Liver (tissue), 9 donors: Measurements from ENCODE around the gene USP6NL. TPM values are rescaled to one million over a fixed set of nuclear protein-coding genes. Genes with fewer than 3 reads are reported as not detected.
A peak's percentile ranks its signal among the peaks of the same experiment; 100 is the strongest.

ENCODE experiments used
- DNase-seq: peaks from one replicate; pipeline ENCODE4 v3.0.0-alpha.2; 2017; ENCODE audit warnings: low spot score
- H3K27ac ChIP-seq, 2 donors: one replicate each; pipeline ENCODE4 v1.7.0; 2013; ENCODE audit warnings: inconsistent platforms in 2 of 2, low read length in 2 of 2, control low read depth in 1 of 2, low read depth in 1 of 2, mild to moderate bottlenecking in 1 of 2
- H3K27me3 ChIP-seq, 4 donors: one replicate each; pipeline versions ENCODE4 v1.6.1 to v1.7.0; 2013; ENCODE audit warnings: low read length in 3 of 4, inconsistent platforms in 1 of 4, mild to moderate bottlenecking in 1 of 4, moderate library complexity in 1 of 4; ENCODE audit not compliant: control insufficient read depth in 4 of 4, insufficient read depth in 4 of 4
- H3K36me3 ChIP-seq, 4 donors: one replicate each; pipeline versions ENCODE4 v1.6.1 to v1.7.0; 2013; ENCODE audit warnings: low read length in 3 of 4, mild to moderate bottlenecking in 3 of 4, low read depth in 1 of 4, moderate library complexity in 1 of 4; ENCODE audit not compliant: control insufficient read depth in 4 of 4, insufficient read depth in 3 of 4
- H3K4me1 ChIP-seq, 4 donors: one replicate each; pipeline versions ENCODE4 v1.6.1 to v1.7.0; 2013; ENCODE audit warnings: low read length in 3 of 4, mild to moderate bottlenecking in 3 of 4, moderate library complexity in 1 of 4; ENCODE audit not compliant: control insufficient read depth in 4 of 4, insufficient read depth in 4 of 4
- H3K4me3 ChIP-seq, 3 donors: one replicate each; pipeline versions ENCODE4 v1.6.1 to v1.7.0; 2013; ENCODE audit warnings: low read length in 3 of 3, control low read depth in 1 of 3, low read depth in 1 of 3, mild to moderate bottlenecking in 1 of 3
- H3K9ac ChIP-seq, 2 donors: one replicate each; pipeline ENCODE4 v1.7.0; 2013; ENCODE audit warnings: low read length in 2 of 2, mild to moderate bottlenecking in 2 of 2, moderate library complexity in 2 of 2, control low read depth in 1 of 2, low read depth in 1 of 2
- H3K9me3 ChIP-seq, 4 donors: one replicate each; pipeline versions ENCODE4 v1.6.1 to v1.7.0; 2013; ENCODE audit warnings: low read length in 3 of 4; ENCODE audit not compliant: control insufficient read depth in 4 of 4
- FOXA1 ChIP-seq: IDR thresholded peaks from 2 replicates; pipeline ENCODE4 v1.6.1; 2016; ENCODE audit warnings: antibody characterized with exemption
- FOXA2 ChIP-seq: IDR thresholded peaks from 2 replicates; pipeline ENCODE4 v1.6.1; 2016; ENCODE audit warnings: antibody characterized with exemption
- GABPA ChIP-seq, 2 donors: IDR thresholded peaks in 1 of 2; conservative IDR thresholded peaks in 1 of 2; 2 replicates each; pipeline ENCODE4 v1.6.1; 2016; ENCODE audit warnings: antibody characterized with exemption in 2 of 2, mild to moderate bottlenecking in 1 of 2, moderate library complexity in 1 of 2
- HNF4A ChIP-seq, 2 donors: conservative IDR thresholded peaks; 2 replicates each; pipeline ENCODE4 v1.6.1; 2016; ENCODE audit warnings: antibody characterized with exemption in 2 of 2, mild to moderate bottlenecking in 2 of 2
- HNF4G ChIP-seq: IDR thresholded peaks from 2 replicates; pipeline ENCODE4 v1.6.1; 2016; ENCODE audit warnings: antibody characterized with exemption
- JUND ChIP-seq, 2 donors: IDR thresholded peaks; 2 replicates each; pipeline ENCODE4 v1.6.1; 2016; ENCODE audit warnings: antibody characterized with exemption in 2 of 2
- NR2F2 ChIP-seq: IDR thresholded peaks from 2 replicates; pipeline ENCODE4 v1.6.1; 2016; ENCODE audit warnings: antibody characterized with exemption
- RAD21 ChIP-seq, 2 donors: IDR thresholded peaks; 2 replicates each; pipeline ENCODE4 v1.6.1; 2016; ENCODE audit warnings: antibody characterized with exemption in 2 of 2, mild to moderate bottlenecking in 2 of 2
- RXRA ChIP-seq, 2 donors: IDR thresholded peaks; 2 replicates each; pipeline ENCODE4 v1.6.1; 2017 to 2018; ENCODE audit warnings: antibody characterized with exemption in 2 of 2, mild to moderate bottlenecking in 1 of 2
- SP1 ChIP-seq: IDR thresholded peaks from 2 replicates; pipeline ENCODE4 v1.6.1; 2018; ENCODE audit warnings: antibody characterized with exemption, mild to moderate bottlenecking
- TAF1 ChIP-seq: conservative IDR thresholded peaks from 2 replicates; pipeline ENCODE4 v1.6.1; 2016; ENCODE audit warnings: antibody characterized with exemption, mild to moderate bottlenecking
- YY1 ChIP-seq: IDR thresholded peaks from 2 replicates; pipeline ENCODE4 v1.6.1; 2016; ENCODE audit warnings: antibody characterized with exemption, mild to moderate bottlenecking
- WGBS: extraction: QIAGEN DNeasy Blood & Tissue Kit; methylation state at CpG from one replicate; pipeline ENCODE4 v1.1.7; 2013; 5-methylcytosine and 5-hydroxymethylcytosine counted together
- polyA plus RNA-seq, 2 donors: library from polyadenylated mRNA; stranded (reverse) in 1 of 2; unstranded in 1 of 2; fragments of 200-250 nt in 1 of 2; fragments of >200 nt in 1 of 2; fragmentation: Nextera tagmentation in 1 of 2; extraction: Ambion mirVana in 1 of 2; gene quantifications; one replicate each; pipeline versions ENCODE4 v1.2.1 to v1.2.3, GENCODE V29; 2013 to 2015
- total RNA-seq, 2 donors: library from RNA; depleted of rRNA; stranded (reverse); fragments of >200 nt; gene quantifications; one replicate each; pipeline ENCODE4 v1.2.3, GENCODE V29; 2014
- TF ChIP-seq, protein P1 (sequence below): IDR thresholded peaks from 2 replicates; pipeline ENCODE4 v1.6.1; 2016; ENCODE audit warnings: antibody characterized with exemption
- TF ChIP-seq, protein P2 (sequence below): IDR thresholded peaks from 2 replicates; pipeline ENCODE4 v1.6.1; 2016; ENCODE audit warnings: antibody characterized with exemption
- TF ChIP-seq, protein P3 (sequence below): fragments of 150-350 bp; IDR thresholded peaks from 2 replicates; pipeline ENCODE4 v1.5.1; 2017; ENCODE audit warnings: improper control_type of control experiment, low read depth, low read length; ENCODE audit not compliant: missing input control
- TF ChIP-seq, protein P4 (sequence below): IDR thresholded peaks from 2 replicates; pipeline ENCODE4 v1.6.1; 2016; ENCODE audit warnings: antibody characterized with exemption, mild to moderate bottlenecking
- TF ChIP-seq, protein P5 (sequence below): IDR thresholded peaks from 2 replicates; pipeline ENCODE4 v1.6.1; 2016; ENCODE audit warnings: antibody characterized with exemption
- donor health status: healthy.
- donor health status: healthy.
- donor health status: healthy.
- donor health status: healthy.
- donor health status: healthy.

Gene USP6NL
- total and polyA plus RNA-seq, 4 donors, result 3.8 to 15.0 (median 10.2) TPM

DNA sequence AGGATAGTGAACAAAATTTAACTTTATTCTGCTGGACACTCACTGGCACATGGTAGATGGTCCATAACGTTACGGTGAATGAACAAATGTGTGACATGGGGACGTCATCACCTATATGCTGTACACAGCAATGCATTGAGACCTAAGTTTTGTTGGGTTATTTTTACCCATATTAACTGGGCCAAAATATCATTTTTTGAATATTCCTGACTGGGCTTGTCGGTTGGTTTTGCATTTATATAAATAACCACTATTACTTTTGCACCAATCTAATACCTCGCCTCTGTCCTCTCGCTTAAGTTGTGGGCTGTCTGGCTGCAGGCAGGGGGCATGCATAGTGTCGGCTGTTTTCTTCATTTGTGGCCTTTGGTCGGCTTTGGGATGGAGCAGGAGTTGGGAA lies 161.7 kb downstream of the USP6NL start (continued):
- TF ChIP-seq FOXA2, result no peak
- TF ChIP-seq RAD21 (IDR thresholded peaks at IDR 0.05), result no peak
- no peak for TF ChIP-seq NR2F2
- no peak for TF ChIP-seq JUND (IDR thresholded peaks at IDR 0.05)
- TF ChIP-seq TAF1, result no peak
- TF ChIP-seq FOXA1, result no peak
- no peak for TF ChIP-seq GABPA (IDR thresholded peaks at IDR 0.05 in 1 of 2, conservative IDR thresholded peaks at IDR 0.05 in 1 of 2)
- TF ChIP-seq SP1, result no peak

DNA sequence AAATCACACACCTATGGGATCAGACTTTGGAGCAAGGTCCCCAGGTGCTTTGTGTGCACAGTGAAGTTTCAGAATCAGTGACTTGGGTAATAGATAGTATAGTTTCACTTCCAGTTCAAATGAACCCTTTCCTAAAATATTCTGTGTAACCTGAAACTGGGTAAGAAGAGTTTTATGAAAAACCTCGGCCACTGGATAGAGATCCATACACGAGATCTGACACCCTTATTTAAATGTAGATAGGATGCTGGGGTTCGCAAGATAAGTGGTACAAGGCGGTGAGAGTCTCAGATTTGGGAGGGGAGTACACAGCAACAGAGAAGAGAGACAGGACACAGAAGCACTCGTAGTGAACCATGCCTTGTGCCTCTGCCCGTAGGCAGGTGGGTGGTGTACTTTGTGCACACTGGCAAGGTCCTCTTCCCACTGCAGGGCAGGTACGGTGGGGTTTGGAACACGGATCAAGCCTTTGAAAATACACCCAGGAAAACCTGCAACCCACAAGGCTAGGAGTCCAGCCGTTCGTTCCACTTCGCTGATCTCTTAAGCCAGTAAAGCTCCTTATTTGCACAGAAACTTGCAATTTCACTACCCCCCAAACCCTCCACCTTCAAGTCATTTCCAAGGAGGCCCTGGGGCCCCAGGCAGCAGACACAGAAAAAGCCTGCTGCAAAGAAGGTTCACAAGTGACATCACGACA lies 162.8 kb downstream of the USP6NL start:
- no peak for DNase-seq
- Histone ChIP-seq H3K4me3 (no peak overlapping the region), H3K9me3 (no peaks in the 10 kb centered on the region), H3K4me1 (no peaks in the 10 kb centered on the region), H3K27ac (no peak overlapping the region), H3K36me3 (no peaks in the 10 kb centered on the region), H3K9ac (no peak overlapping the region), H3K27me3 (no peaks in the 10 kb centered on the region)
- 62% methylated on average over 12 of the region's 12 CpGs for WGBS
- TF ChIP-seq, protein P1, sequence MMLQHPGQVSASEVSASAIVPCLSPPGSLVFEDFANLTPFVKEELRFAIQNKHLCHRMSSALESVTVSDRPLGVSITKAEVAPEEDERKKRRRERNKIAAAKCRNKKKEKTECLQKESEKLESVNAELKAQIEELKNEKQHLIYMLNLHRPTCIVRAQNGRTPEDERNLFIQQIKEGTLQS, result no peak
- peak in 1 of 2 donors; percentile 14 for TF ChIP-seq HNF4A (conservative IDR thresholded peaks at IDR 0.05)

DNA sequence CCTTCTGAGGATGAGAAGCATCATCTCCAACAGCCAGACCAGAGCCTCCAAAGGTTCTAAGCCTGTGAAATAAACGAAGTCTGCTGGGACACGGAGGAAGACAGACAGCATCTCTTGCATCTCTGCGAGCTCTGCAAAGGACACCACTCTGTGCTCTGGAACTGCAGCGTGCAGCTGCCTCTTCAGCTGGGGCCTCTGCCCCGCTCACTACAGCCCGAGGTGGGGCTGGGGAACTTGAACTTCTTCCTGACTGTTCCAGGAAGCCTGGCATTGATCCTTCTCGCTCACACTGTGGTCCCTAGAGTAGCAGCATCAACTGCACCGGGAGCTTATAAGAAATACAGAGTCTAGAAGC lies 163.3 kb downstream of the USP6NL start:
- no peaks in the 10 kb centered on the region for H3K4me1 ChIP-seq
- DNase-seq, result no peak
- H3K4me3 ChIP-seq, result no peak overlapping the region
- H3K27me3 ChIP-seq, result no peaks in the 10 kb centered on the region
- no peaks in the 10 kb centered on the region for H3K36me3 ChIP-seq
- no peak overlapping the region for H3K9ac ChIP-seq
- no peak for TF ChIP-seq RXRA (IDR thresholded peaks at IDR 0.05)
- TF ChIP-seq, protein P1, result no peak
- no peak for TF ChIP-seq HNF4A (conservative IDR thresholded peaks at IDR 0.05)
- TF ChIP-seq RAD21 (IDR thresholded peaks at IDR 0.05), result no peak
- no peak for TF ChIP-seq JUND (IDR thresholded peaks at IDR 0.05)
- H3K9me3 ChIP-seq, result no peaks in the 10 kb centered on the region
- WGBS, result 61% methylated on average over 8 of the region's 8 CpGs
- H3K27ac ChIP-seq, result no peak overlapping the region

DNA sequence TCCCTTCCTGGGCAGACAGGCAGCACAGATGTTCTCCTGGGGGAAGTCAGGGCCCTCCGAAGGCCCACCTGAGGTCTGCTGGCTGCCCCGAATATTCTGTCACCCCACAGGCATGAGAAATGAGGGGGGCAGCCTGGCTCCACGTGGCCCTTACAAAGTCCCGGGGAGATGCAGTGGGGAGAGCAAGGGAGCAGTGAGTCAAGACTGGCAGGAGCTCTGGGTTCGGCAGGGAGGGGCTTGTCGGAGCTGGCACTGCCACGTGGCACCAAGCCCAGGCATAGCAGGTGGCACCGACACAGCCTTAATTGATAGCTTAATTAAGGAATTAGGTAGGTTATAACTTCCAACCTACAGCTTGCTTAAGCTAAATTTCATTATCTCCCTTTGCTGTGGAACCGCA lies 163.9 kb downstream of the USP6NL start:
- H3K9ac ChIP-seq, result no peak overlapping the region
- H3K9me3 ChIP-seq, result no peaks in the 10 kb centered on the region
- H3K4me3 ChIP-seq, result no peak overlapping the region
- H3K4me1 ChIP-seq, result no peaks in the 10 kb centered on the region
- no peak for DNase-seq
- no peak overlapping the region for H3K27ac ChIP-seq
- WGBS, result 82% methylated on average over 9 of the region's 9 CpGs
- no peaks in the 10 kb centered on the region for H3K36me3 ChIP-seq
- no peaks in the 10 kb centered on the region for H3K27me3 ChIP-seq
- TF ChIP-seq, protein P2, sequence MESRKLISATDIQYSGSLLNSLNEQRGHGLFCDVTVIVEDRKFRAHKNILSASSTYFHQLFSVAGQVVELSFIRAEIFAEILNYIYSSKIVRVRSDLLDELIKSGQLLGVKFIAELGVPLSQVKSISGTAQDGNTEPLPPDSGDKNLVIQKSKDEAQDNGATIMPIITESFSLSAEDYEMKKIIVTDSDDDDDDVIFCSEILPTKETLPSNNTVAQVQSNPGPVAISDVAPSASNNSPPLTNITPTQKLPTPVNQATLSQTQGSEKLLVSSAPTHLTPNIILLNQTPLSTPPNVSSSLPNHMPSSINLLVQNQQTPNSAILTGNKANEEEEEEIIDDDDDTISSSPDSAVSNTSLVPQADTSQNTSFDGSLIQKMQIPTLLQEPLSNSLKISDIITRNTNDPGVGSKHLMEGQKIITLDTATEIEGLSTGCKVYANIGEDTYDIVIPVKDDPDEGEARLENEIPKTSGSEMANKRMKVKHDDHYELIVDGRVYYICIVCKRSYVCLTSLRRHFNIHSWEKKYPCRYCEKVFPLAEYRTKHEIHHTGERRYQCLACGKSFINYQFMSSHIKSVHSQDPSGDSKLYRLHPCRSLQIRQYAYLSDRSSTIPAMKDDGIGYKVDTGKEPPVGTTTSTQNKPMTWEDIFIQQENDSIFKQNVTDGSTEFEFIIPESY, result no peak
- TF ChIP-seq SP1, result no peak
- no peak for TF ChIP-seq YY1
- no peak for TF ChIP-seq HNF4A (conservative IDR thresholded peaks at IDR 0.05)
- no peak for TF ChIP-seq FOXA1
- TF ChIP-seq, protein P3, sequence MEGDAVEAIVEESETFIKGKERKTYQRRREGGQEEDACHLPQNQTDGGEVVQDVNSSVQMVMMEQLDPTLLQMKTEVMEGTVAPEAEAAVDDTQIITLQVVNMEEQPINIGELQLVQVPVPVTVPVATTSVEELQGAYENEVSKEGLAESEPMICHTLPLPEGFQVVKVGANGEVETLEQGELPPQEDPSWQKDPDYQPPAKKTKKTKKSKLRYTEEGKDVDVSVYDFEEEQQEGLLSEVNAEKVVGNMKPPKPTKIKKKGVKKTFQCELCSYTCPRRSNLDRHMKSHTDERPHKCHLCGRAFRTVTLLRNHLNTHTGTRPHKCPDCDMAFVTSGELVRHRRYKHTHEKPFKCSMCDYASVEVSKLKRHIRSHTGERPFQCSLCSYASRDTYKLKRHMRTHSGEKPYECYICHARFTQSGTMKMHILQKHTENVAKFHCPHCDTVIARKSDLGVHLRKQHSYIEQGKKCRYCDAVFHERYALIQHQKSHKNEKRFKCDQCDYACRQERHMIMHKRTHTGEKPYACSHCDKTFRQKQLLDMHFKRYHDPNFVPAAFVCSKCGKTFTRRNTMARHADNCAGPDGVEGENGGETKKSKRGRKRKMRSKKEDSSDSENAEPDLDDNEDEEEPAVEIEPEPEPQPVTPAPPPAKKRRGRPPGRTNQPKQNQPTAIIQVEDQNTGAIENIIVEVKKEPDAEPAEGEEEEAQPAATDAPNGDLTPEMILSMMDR, result no peak
- TF ChIP-seq, protein P4, sequence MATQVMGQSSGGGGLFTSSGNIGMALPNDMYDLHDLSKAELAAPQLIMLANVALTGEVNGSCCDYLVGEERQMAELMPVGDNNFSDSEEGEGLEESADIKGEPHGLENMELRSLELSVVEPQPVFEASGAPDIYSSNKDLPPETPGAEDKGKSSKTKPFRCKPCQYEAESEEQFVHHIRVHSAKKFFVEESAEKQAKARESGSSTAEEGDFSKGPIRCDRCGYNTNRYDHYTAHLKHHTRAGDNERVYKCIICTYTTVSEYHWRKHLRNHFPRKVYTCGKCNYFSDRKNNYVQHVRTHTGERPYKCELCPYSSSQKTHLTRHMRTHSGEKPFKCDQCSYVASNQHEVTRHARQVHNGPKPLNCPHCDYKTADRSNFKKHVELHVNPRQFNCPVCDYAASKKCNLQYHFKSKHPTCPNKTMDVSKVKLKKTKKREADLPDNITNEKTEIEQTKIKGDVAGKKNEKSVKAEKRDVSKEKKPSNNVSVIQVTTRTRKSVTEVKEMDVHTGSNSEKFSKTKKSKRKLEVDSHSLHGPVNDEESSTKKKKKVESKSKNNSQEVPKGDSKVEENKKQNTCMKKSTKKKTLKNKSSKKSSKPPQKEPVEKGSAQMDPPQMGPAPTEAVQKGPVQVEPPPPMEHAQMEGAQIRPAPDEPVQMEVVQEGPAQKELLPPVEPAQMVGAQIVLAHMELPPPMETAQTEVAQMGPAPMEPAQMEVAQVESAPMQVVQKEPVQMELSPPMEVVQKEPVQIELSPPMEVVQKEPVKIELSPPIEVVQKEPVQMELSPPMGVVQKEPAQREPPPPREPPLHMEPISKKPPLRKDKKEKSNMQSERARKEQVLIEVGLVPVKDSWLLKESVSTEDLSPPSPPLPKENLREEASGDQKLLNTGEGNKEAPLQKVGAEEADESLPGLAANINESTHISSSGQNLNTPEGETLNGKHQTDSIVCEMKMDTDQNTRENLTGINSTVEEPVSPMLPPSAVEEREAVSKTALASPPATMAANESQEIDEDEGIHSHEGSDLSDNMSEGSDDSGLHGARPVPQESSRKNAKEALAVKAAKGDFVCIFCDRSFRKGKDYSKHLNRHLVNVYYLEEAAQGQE, result no peak
- TF ChIP-seq GABPA (IDR thresholded peaks at IDR 0.05 in 1 of 2, conservative IDR thresholded peaks at IDR 0.05 in 1 of 2), result no peak
- TF ChIP-seq HNF4G, result no peak
- no peak for TF ChIP-seq NR2F2
- TF ChIP-seq, protein P5, sequence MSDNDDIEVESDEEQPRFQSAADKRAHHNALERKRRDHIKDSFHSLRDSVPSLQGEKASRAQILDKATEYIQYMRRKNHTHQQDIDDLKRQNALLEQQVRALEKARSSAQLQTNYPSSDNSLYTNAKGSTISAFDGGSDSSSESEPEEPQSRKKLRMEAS, result no peak
- TF ChIP-seq, protein P1, result no peak
